Measurements from ENCODE around the gene ITPRIP. TPM values are rescaled to one million over a fixed set of nuclear protein-coding genes. Genes with fewer than 3 reads are reported as not detected.

ITPRIP gene
- polyA plus RNA-seq, 1 experiment: 18.8 TPM

DNA sequence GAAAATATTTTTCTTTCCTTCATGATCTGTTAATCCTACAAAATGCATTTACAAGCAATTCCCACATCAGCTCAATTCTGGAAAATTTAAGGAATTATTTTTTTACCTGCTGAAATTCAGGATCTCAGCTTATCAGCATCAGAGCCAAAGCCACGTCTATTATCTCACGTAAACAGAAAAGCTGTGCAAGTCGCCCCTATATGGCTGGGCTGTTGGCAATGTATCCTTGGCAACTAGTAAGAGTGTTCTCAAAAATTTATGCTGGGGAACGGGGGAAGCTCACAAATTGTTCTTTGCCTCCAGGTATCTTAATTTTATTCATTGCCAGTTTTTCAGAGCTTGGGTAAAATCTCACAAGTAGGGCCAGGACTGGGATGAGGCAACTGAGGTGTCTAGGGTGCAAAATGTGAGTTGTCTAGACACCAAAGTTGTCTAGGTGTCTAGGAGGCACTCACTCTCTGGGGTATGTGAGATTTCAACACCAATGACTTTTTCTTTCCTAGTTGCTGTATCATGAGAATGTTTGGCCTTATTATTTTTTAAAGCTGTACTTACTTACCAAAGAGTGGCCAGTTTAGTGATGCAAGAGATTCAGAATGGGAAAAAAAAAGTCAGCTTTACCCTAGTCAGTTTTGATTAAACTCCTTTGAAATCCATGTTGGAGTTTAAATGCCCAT is 64.2 kb downstream of the ITPRIP start:
- Histone ChIP-seq H3K27me3 (ENCODE audit: control insufficient read depth, insufficient read depth, low read length) (peaks cover 2% of the 10 kb centered on the region), H3K9me3 (ENCODE audit: control insufficient read depth, insufficient read depth, low read length) (peaks cover 6% of the 10 kb centered on the region; the same call in 1 of the 2 replicates), H3K4me3 (ENCODE audit: low read depth, low read length) (no peak overlapping the region), H3K27ac (ENCODE audit: low read depth, low read length) (no peak overlapping the region)
- CTCF ChIA-PET: interaction anchor here (0.6 to 12.7 kb wide), 35 partner anchors 8 to 561 kb away, joined by 3 to 292 read pairs (median 6); partner anchors contain the start of genes CFAP43, CFAP58, GSTO1 and ITPRIP
- TF ChIP-seq, protein P1, sequence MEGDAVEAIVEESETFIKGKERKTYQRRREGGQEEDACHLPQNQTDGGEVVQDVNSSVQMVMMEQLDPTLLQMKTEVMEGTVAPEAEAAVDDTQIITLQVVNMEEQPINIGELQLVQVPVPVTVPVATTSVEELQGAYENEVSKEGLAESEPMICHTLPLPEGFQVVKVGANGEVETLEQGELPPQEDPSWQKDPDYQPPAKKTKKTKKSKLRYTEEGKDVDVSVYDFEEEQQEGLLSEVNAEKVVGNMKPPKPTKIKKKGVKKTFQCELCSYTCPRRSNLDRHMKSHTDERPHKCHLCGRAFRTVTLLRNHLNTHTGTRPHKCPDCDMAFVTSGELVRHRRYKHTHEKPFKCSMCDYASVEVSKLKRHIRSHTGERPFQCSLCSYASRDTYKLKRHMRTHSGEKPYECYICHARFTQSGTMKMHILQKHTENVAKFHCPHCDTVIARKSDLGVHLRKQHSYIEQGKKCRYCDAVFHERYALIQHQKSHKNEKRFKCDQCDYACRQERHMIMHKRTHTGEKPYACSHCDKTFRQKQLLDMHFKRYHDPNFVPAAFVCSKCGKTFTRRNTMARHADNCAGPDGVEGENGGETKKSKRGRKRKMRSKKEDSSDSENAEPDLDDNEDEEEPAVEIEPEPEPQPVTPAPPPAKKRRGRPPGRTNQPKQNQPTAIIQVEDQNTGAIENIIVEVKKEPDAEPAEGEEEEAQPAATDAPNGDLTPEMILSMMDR (IDR thresholded peaks at IDR 0.05; ENCODE audit: low read depth, low read length): no peak
- DNase-seq (ENCODE audit: low read depth, low spot score): no peak
- POLR2A ChIA-PET: interaction anchor here (1.1 to 2.7 kb wide), 5 partner anchors 13 to 153 kb away, joined by 3 to 13 read pairs (median 3); partner anchors contain the start of genes GSTO1 and ITPRIP

DNA sequence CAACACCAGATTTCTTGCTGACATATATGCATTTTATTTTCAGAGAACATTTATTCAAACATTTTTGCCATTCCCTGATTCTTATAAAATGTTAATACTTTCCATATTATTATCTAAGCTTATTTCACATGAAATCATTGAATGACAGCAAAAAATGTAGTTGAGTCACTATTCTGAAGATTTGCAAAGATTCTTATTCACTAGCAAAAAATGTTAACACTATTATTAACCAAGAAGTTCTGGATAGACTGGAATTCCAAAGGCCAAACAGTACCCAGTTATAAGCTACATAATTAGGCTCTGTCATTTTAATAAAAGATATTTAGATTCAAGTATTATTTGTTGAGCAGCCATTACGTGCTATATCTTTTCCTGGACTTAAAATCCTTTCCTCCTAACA is 65.0 kb downstream of the ITPRIP start:
- Histone ChIP-seq H3K9me3 (ENCODE audit: control insufficient read depth, insufficient read depth, low read length) (peaks cover 12% of the 10 kb centered on the region; the same call in 1 of the 2 replicates), H3K27ac (ENCODE audit: low read depth, low read length) (no peak overlapping the region), H3K27me3 (ENCODE audit: control insufficient read depth, insufficient read depth, low read length) (no peaks in the 10 kb centered on the region), H3K4me3 (ENCODE audit: low read depth, low read length) (no peak overlapping the region)
- ChIA-PET CTCF (interaction anchor here (1.0 to 12.7 kb wide), 18 partner anchors 11 to 561 kb away, joined by 3 to 292 read pairs (median 14); partner anchors contain the start of genes CFAP43, CFAP58, GSTO1 and ITPRIP), POLR2A (interaction anchor here (1.1 to 2.7 kb wide), 4 partner anchors 19 to 152 kb away, joined by 3 to 13 read pairs (median 4); partner anchors contain the start of genes GSTO1 and ITPRIP)
- DNase-seq (ENCODE audit: low read depth, low spot score): no peak
- TF ChIP-seq, protein P1 (IDR thresholded peaks at IDR 0.05; ENCODE audit: low read depth, low read length): no peak

DNA sequence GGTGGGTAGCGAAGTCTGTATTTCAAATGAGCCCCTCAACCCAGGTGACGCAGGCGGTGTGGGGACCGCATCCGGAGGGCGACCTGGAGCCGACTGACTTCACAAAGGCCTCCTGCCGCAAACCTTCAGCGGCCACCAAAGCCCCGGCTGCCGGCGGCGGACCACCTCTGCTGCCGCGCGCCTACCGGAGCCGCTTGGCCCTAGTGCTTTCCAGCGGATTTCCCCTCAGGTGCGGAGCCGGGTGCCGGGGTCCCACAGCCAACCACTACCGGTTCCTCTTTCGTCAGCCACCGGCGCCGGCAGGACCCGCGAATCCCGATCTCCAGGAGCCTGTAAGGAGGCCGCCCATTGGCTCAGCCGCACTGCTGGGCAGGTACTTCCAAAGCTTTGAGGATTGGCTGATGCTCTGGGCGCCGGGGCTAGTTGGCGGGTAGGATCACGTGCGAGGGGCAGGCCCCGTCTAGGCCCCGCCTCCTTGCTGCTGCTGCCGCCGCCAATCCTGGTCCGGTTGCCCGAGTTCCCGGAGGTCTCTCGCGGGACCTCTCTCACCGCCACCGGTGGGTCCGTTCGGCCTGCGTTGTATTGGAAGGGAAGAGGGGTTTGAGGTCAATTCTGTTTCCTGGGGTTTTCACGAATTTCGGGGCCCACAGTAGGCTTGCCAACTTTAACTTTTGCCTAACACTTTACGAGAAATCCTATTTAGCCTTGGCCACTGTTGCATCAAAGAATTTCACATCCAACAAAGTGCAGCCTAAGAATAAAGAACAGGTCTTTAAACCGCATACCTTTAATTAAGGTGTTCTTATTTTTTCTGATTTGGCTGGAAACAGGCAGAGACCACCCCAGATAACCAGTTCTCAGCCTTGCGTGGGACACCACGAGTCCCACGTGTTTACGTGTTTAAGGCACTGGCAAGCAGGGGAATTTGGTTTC is 69.3 kb downstream of the ITPRIP start, which contains the start of gene GSTO2:
Gene GSTO2, plus strand, starts transcription at position 472 of the 933 bp plus-strand sequence. CDS start 5,732 bp downstream, outside the sequence.
- H3K9me3 ChIP-seq (ENCODE audit: control insufficient read depth, insufficient read depth, low read length): peaks cover 12% of the 10 kb centered on the region; the same call in 1 of the 2 replicates
- DNase-seq (ENCODE audit: low read depth, low spot score): peak; percentile 95
- ChIA-PET POLR2A (interaction anchor here (0.6 to 1.0 kb wide), 2 partner anchors 9 to 37 kb away, joined by 4 read pairs; no protein-coding TSS in a partner anchor), CTCF (interaction anchor here (1.0 to 12.7 kb wide), 5 partner anchors 22 to 147 kb away, joined by 3 to 292 read pairs (median 4); partner anchors contain the start of gene SFR1)
- TF ChIP-seq, protein P1 (IDR thresholded peaks at IDR 0.05; ENCODE audit: low read depth, low read length): no peak
- peak within 1 kb of the TSS; percentile 77 for H3K4me3 ChIP-seq (ENCODE audit: low read depth, low read length)
- H3K27me3 ChIP-seq (ENCODE audit: control insufficient read depth, insufficient read depth, low read length): no peaks in the 10 kb centered on the region
- H3K27ac ChIP-seq (ENCODE audit: low read depth, low read length): peak within 1 kb of the TSS; percentile 80

DNA sequence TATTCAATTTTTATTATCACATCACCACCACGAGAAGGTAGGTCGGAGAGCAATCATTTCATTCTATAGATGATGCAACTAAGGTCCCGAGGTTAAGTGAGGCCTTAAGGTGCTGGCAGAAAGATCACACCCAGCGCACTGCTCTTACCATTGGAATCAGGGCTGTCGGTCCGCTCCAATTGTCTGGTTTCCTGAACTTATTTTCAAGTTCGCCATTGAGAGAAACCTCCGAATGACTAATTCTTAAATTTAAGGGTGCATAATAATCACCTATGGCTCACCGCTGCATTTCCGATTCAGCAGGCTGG is 69.9 kb downstream of the ITPRIP start:
- no peaks in the 10 kb centered on the region for H3K27me3 ChIP-seq (ENCODE audit: control insufficient read depth, insufficient read depth, low read length)
- peak overlapping the region; percentile 77 for H3K4me3 ChIP-seq (ENCODE audit: low read depth, low read length)
- TF ChIP-seq, protein P1 (IDR thresholded peaks at IDR 0.05; ENCODE audit: low read depth, low read length): no peak
- CTCF ChIA-PET: interaction anchor here (3.4 kb wide), 1 partner anchor 24 kb away, joined by 20 read pairs; no protein-coding TSS in a partner anchor
- H3K9me3 ChIP-seq (ENCODE audit: control insufficient read depth, insufficient read depth, low read length): peaks cover 12% of the 10 kb centered on the region; the same call in 1 of the 2 replicates
- peak overlapping the region; percentile 80 for H3K27ac ChIP-seq (ENCODE audit: low read depth, low read length)
- DNase-seq (ENCODE audit: low read depth, low spot score): no peak
- POLR2A ChIA-PET: interaction anchor here (0.6 to 1.0 kb wide), 2 partner anchors 9 to 37 kb away, joined by 4 read pairs; no protein-coding TSS in a partner anchor
